ACHN (cell line): Measurements from ENCODE around the gene TRIM28.
"Not testable (repeated sequence)": the region's sequence is repeated elsewhere in the genome, so short reads cannot be mapped to it uniquely, and the experiment has no call there.

Experiments
- DNase-seq: peaks from one replicate; pipeline ENCODE4 v3.0.0-alpha.2; 2015
- in situ Hi-C: cut with HindIII; loops from 2 replicates; pipeline ENCODE4 v1.10.0; 2017; ENCODE audit warnings: low sequenced_read_pairs, low pct_ligation_motif_present, low pct_unique_long_range_greater_than_20kb

The TRIM28 gene

DNA sequence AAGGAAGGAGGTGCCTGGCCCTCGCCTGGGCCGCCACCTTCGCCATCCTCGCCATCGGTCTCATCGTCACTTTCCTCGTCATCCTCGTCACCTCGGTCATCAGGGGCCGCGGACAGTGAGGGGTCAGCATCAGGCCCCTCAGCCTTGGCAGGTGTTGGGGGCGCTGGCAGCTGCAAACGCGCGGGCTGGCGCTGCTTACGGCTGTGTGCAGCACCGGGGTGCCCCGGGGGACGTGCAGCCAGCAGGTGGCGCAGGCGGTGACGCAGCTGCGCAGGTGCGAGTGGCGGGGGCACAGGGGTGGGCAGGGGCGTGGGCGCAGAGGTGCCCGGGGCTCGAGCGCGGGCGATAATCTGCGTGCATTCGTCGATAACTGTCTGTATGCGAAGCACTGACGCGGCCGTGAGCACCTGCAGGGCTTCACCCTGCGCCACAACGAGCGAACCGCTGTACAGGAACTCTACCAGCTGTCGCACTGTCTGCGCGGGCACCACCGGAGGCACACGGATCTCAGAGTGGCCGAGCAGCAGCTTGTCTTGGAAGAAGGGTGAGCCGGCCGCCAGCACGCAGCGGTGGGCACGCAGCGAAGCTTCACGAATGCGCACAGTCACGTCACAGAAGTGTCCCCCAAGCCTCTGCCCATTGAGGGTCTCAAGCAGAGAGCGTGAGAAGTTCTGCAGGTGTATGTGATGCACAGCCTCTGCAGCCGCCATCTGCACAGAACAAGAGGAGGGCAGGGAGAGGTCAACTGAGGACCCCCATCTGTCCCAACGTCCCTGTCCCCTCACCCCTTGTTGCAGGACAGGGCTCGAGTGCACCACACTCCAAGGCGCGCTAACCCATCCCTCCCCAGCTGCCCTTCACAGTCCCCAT, 26.7 kb upstream of the TRIM28 start:
- no peak for DNase-seq

DNA sequence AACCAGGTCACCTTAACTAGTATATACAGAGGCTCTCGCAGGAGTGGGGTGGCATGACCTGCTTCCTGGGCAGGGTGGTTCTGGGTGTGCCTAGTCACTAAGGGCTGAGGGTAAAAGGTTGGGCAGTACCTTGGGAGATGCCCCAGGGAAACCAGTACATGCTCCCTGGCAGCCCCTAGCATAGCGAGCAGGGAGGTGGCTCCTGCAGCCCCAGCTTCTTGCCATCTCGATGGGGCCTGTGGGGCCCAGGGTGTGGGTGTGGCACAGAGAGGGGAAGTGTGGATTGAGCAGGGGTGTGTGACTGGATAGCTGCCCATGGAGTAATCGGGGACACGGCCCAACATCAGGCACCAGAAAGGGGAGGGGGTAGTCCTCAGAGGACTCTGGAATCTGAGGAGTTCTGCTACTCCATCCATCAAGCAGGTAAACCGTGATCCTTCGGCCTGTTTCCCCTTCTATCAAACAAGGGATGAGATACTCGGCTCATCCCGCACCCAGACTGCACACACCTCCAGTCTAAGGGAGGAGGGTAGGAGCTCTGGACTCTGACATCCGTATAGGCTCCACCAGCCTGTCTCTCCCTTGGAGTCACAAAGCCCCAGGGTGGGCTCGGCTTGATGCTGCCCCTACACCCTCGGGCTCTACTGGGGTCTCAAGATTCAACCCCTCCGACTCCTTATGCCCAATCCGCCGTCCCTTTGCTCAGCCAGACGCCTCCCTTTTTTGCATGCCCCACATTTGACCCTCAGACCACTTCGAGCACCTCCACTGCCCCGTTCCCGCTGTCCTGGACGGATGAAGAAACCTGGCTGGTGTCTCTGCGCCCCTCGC, 25.4 kb upstream of the TRIM28 start:
- no peak for DNase-seq

More for the DNA sequence above, 26.7 kb upstream of the TRIM28 start:
- in situ Hi-C loops = no loop called here

DNA sequence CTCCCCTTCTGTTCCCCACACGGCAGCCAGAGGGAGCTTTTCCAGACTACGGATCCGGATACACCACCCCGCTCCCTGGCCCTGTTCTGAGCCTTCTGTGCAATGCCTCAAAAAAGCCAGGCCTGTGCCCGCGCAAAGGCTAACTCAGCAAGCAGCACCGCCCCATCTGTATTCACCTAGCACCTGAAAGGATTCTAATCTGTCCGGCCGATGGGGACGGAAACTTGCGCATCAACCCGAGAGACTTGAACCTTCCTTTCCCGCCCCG, 24.8 kb upstream of the TRIM28 start:
- in situ Hi-C loops = no loop called here
- peak; percentile 76 for DNase-seq

More for the DNA sequence above, 25.4 kb upstream of the TRIM28 start:
- in situ Hi-C loops = no loop called here

DNA sequence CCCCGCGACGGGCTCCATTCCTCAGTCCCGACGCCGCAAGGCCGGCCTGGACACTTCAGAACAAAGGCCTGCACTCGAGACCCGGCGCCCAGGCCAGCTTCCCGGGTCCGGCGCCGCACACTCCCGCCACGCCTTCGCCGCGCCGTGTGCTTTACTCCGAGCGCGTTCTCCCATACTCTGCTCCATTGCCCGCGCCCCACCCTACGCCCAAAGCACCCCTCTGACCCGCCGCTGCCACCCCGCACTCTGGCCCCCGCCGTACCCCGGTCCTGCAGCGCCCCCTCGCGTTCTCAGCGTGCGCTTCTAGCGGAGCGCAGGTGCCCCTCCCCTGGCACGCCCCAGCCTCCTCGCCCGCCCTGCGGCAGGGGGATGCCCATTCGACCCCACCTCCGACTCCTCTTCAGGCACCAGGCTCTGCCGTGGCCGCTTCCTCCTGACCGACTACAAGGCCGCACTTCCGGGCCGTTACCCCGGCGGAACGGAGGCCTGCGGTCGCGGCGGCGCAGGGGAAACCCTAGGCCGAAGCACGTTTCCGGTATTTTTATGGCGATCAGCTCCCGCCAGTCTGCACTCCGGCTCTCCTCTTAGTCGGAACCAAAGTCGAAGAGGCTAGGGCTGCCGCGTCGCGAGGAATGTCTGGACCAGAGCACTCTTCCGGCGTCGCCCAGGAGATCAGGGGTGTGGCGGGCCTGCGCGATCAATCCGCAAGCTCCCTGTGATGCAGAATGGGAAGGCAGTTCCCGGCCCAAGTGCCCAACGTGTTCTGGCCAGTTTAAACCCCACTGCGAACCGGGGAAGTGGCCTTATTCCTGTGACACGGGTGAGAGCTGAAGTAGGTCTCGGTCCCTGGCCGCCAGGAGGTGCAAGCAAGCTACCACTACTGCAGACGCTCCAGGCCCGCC, 24.3 kb upstream of the TRIM28 start, which contains the start of gene ZBTB45:
ZBTB45 (minus strand) TSS at position 456 of the 902 bp plus-strand sequence. CDS start 2,137 bp downstream, outside the sequence.
- in situ Hi-C loops = no loop called here
- DNase-seq = peak; percentile 95

DNA sequence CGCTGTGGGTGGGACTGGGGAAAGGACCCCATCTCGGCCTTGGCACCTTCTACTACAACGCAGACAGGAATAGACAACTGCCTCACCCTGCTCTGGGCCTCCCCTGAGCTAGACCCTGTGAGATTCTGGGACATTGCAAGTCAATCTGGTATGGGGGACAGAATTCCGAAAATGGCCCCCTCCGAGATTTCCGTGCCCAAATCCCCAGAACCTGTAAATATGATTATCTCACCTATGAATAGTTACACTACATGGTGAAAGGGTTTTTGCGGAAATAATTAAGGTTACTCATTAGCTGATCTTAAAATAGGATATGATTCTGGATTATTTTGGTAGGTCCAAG, 23.6 kb upstream of the TRIM28 start:
- DNase-seq = no peak
- in situ Hi-C loops = no loop called here

DNA sequence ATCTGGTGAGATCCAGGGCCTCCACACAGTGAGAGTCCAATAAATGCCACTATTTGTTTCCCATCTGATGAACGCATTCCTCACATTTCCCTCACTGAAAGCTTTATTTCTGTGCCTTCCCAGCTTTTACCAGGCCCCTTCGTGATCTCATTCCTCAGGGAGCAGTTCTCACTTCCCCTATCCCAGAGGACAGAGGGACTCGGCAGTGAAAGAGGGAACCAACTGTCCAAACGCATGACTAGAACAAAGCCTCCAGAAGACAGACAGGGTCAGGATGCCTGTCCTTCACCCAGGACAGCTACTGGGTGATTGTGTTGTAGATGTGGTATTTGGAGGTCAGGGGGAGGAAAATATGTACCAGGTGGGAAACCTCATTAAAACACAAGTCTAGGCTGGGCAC, 22.2 kb upstream of the TRIM28 start:
- no peak for DNase-seq
- in situ Hi-C loops = no loop called here

DNA sequence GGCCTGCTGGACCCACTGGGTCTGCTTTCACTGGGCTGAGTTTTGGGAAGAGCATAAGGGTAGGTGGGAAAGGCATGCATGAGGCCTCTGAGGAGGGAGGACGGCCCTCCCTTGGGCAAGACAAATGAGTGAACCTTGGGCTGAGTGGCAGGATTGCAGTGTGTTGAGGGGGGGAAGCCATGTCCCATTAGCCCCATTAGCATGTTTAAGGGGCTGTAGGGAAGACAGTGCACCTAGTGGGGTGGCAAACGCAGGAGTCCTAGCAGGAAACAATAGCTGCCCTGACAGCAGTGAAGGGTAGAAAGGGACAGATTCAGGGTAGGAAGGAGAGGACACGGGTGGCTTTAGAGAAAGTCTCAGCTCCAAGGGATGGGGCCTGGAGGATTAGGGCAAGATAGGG, 21.2 kb upstream of the TRIM28 start:
- in situ Hi-C loops = no loop called here
- no peak for DNase-seq

DNA sequence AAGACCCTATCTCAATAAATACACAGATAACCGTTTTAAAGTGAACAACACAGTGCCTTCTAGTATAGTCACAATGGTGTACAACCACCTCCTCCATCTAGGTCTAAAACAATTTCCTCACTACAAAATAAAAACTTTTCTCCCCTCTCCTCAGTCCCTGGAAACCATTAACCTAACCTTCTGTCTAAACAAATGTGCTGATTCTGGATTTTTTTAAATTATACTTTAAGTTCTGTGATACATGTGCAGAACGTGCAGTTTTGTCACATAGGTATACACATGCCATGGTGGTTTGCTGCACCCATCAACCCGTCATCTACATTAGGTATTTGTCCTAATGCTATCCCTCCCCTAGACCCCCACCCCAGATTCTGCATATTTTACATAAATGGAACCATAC, 14.5 kb upstream of the TRIM28 start:
- DNase-seq = no peak
- in situ Hi-C loops = no loop called here

DNA sequence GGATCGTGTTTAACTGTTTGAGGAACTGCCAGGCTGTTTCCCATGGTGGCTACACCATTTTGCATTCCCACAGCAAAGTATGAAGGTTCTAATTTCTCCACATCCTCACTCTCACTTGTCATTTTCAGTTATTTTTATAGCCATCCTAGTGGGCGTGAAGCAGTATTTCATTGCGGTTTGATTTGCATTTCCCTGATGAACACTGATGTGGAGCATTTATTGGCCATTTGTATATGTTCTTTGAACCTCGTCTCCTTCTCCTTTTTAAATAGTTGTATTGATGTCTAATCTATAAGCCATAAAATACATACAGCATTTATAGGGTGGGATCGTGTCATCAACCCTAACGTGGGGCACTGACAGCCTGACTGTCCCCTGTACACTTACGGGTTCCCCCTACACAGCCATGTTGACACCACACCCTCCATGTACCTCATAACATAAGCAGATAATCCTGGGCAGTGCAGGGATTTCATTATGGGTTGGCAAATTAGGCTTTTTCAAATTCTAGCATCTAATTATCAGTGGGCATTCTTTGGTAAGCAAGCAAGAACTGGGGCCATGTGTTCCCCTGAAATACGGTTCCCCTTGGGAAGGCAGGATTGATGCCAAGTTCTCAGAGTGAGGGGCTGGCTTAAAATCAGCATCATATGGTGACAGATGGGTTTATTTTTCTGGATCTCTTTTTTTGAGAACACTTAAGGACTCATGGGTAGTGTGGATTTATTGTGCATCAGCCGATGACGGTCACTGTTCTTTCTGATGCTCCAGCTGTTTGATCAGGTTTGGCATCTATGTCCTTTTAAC, 12.6 kb upstream of the TRIM28 start:
- in situ Hi-C loops = no loop called here

DNA sequence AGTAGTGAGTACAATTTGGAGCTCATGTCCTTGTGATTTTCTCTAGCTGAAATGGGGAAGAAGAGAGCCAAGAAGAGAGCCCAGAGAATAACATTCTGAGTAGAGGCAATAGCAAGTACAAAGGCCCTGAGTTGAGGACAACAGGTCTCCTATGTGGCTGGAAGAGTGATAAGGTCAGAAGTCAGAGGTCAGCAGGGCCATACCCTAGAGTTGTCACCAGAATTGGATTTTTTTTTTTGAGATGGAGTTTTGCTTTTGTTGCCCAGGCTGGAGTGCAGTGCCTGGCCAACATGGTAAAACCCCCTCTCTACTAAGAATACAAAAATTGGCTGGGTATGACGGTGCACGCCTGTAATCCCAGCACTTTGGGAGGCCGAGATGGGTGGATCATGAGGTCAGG, 8.0 kb upstream of the TRIM28 start:
- in situ Hi-C loops = no loop called here

More for the DNA sequence above, 12.6 kb upstream of the TRIM28 start:
- DNase-seq = no peak

DNA sequence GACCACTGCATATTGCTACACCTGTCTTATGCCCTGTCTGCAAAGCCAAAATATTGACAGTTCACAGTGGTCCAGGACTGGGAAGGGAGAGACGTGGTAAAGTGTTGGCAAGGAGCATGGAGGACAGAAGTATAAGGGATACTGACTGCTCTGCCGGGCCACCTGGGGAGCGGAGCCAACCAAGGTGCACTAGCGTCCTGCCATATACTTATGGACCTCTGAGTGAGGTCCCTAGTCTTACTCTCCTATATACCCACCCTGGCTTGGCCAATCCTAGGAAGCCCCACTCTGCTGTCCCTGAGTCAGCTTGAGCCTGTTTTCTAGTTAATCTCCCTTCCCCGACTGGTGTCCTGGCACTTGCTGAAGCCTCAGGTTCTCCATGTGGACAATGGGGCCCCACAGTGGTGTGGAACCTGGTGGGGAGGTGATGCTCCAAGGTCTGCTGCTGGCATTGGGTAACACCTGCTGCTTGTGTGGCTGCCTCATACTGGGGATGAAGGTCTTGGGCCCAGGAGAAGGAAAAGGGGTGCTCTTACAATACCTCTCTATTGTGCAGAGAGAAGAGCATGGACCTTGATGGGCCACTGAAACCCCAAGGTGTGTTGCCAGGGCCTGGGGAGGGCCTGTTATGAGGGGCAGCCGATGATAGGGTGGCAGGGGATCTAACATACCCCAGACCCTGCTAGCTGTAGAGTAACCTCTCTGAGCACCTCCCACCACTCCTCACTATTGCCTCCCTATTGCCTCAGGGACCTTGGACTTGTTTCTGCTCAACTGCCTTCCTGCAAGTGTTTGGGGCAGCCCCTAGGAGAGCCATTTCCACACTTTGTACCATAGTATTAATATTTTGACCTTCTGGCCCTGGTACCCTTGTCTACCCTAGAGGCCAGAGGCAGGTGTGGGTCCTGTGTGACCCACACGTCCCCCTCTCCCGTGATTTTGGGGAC, 6.7 kb upstream of the TRIM28 start:
- no peak for DNase-seq
- in situ Hi-C loops = no loop called here

More for the DNA sequence above, 8.0 kb upstream of the TRIM28 start:
- DNase-seq = no peak

DNA sequence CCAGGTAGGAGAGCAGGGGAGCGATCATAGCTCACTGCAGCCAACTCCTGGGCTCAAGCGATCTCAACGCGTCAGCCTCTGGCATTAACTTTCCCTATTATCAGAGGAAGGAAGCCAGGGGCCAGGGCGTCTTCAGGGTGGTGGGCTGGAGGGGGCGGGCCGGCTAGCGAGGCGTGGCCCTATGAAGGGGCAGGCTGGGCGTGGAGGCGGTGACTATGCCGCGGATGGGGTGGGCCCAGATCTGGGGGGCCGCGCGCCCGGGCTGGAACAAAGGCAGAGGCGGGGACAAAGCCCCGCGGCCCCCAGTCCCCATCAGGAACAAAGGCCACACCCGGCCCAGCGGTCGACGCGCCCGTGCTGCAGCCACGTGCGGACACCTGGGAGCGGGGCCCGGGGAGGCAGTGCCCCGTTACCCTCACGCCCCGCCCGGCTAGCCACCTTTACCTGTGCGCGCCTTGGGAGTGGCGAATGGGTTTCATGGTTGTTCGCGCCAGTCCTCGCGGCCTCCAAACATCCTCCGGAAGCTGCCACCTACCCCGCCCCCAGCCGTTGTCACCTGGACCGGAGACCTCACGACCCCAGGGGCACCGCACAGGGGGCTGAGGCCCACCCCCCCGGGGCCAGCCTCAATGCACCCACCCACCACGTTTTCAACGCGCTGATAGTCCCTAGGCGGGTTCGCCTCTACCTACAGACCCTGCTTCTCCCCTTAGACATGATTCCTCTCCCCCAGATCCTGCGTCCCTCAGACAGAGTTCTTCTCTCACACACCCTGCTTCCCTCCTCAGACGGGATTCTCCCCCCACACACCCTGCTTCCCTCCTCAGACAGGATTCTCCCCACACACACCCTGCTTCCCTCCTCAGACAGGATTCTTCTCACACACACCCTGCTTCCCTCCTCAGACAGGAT, 5.4 kb upstream of the TRIM28 start:
- in situ Hi-C loops = no loop called here
- no peak for DNase-seq

DNA sequence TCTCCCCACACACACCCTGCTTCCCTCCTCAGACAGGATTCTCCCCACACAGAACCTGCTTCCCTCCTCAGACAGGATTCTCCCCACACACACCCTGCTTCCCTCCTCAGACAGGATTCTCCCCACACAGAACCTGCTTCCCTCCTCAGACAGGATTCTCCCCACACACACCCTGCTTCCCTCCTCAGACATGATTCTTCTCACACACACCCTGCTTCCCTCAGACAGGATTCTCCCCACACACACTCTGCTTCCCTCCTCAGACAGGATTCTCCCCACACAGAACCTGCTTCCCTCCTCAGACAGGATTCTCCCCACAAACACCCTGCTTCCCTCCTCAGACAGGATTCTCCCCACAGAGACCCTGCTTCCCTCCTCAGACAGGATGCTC, 4.7 kb upstream of the TRIM28 start:
- DNase-seq, in situ Hi-C loops: not testable (repeated sequence)

DNA sequence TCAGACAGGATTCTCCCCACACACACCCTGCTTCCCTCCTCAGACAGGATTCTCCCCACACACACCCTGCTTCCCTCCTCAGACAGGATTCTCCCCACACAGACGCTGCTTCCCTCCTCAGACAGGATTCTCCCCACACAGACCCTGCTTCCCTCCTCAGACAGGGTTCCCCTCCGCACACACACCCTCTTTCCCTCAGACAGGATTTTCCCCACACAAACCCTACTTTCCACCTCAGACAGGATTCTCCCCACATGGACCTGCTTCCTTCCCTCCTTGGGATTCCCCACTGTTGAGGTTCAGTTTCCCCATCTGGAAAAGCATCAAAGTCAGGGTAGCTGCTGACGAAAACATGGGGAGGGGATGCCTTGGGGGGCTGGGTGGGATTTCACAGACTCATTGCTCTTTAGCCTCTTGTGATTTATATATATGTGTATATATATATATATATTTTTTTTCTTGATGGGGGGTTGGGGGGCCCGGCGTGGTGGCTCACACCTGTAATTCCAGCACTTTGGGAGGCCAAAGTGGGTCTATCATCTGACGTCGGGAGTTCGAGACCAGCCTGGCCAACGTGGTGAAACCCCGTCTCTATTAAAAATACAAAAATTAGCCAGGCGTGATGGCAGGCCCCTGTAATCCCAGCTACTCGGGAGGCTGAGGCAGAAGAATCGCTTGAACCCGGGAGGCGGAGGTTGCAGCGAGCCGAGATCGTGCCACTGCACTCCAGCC, 1.1 kb upstream of the TRIM28 start:
- DNase-seq, in situ Hi-C loops: not testable (repeated sequence)

DNA sequence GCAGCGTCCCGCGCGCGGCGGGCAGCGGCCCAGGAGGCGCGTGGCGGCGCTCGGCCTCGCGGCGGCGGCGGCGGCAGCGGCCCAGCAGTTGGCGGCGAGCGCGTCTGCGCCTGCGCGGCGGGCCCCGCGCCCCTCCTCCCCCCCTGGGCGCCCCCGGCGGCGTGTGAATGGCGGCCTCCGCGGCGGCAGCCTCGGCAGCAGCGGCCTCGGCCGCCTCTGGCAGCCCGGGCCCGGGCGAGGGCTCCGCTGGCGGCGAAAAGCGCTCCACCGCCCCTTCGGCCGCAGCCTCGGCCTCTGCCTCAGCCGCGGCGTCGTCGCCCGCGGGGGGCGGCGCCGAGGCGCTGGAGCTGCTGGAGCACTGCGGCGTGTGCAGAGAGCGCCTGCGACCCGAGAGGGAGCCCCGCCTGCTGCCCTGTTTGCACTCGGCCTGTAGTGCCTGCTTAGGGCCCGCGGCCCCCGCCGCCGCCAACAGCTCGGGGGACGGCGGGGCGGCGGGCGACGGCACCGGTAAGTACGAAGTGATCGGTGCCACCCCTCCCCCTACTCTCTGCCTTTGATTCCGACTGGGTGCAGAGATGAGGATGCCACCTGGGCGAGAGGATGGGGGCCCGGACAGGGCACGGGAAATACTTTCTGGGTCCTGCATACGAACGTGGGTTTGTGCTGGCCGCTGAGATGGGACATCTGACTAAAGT, 874 bp downstream of the TRIM28 start:
- DNase-seq = peak; percentile 52

More for the DNA sequence above, 874 bp downstream of the TRIM28 start:
- in situ Hi-C loops = no loop called here
